Stomach (tissue), 4 donors: ENCODE results near the gene MAGI1.

Experiments
- CTCF ChIP-seq, 7 experiments: fragments of 450-650 bp in 4 of 7; fragments of 200-600 bp in 3 of 7; sonication (generic) in 3 of 7; IDR thresholded peaks; one replicate each; pipeline ENCODE4 v1.5.1; 2016 to 2019; ENCODE audit warnings: antibody characterized with exemption in 7 of 7, control low read depth in 2 of 7, mild to moderate bottlenecking in 1 of 7
- POLR2A ChIP-seq, 4 donors: fragments of 450-650 bp; IDR thresholded peaks; one replicate each; pipeline ENCODE4 v1.6.1; 2016; ENCODE audit warnings: antibody characterized with exemption in 4 of 4, control low read depth in 2 of 4, mild to moderate bottlenecking in 1 of 4, moderate library complexity in 1 of 4
- POLR2AphosphoS5 ChIP-seq, 3 donors: sonication (generic); formaldehyde crosslinking; IDR thresholded peaks; one replicate each; pipeline ENCODE4 v1.6.1; 2016; ENCODE audit warnings: antibody characterized with exemption in 3 of 3

- TF ChIP-seq POLR2A (IDR thresholded peaks at IDR 0.05) = no peak
- no peak for TF ChIP-seq CTCF (IDR thresholded peaks at IDR 0.05)
- TF ChIP-seq POLR2AphosphoS5 (IDR thresholded peaks at IDR 0.05) = no peak
These were observed 174.3 kb downstream of the MAGI1 start for GRCh38 chr3:65864357-65864904.
